ENCODE results near the gene MYO5B. TPM values are rescaled to one million over a fixed set of nuclear protein-coding genes. Genes with fewer than 3 reads are reported as not detected.
A peak's percentile ranks its signal among the peaks of the same experiment; 100 is the strongest.

Gene MYO5B
- total RNA-seq, 8 experiments from 2014 or later, result 0.61 to 5.9 (median 1.1) TPM

GRCh38 chr18:49948975-49949374 lies 246.0 kb downstream of the MYO5B start:
- ATAC-seq (replicated peaks in 6 of 8), result no peak
- H3K4me3 ChIP-seq, result no peak overlapping the region
- no peaks in the 10 kb centered on the region for H3K4me1 ChIP-seq (replicated peaks in 1 of 2)
- H3K27ac ChIP-seq, result no peak overlapping the region
- in situ Hi-C loops (cut with MboI; ENCODE audit: low pct_unique_long_range_greater_than_20kb in 2 of 9, low sequenced_read_pairs in 9 of 9, unreplicated experiment in 9 of 9), result no loop called here
- 17 to 100% (median 81%) methylated on average over 1 of the region's 1 CpG; no CpG with 5 or more reads in 2 of the 10 experiments for WGBS, 10 experiments

- H3K4me3 ChIP-seq, result no peak overlapping the region
- no peak overlapping the region for H3K27ac ChIP-seq
- WGBS, 10 experiments, result 41 to 90% (median 67%) methylated on average over 1 to 8 of the region's 8 CpGs; no CpG with 5 or more reads in 3 of the 10 experiments
- ATAC-seq (replicated peaks in 6 of 8), result peak in 3 of 8 experiments; percentile 42 to 91 (median 81)
- in situ Hi-C loops (cut with MboI; ENCODE audit: low pct_unique_long_range_greater_than_20kb in 2 of 9, low sequenced_read_pairs in 9 of 9, unreplicated experiment in 9 of 9), result no loop called here
- no peaks in the 10 kb centered on the region for H3K4me1 ChIP-seq (replicated peaks in 1 of 2)
Measured at GRCh38 chr18:49944663-49945062, 250.3 kb downstream of the MYO5B start.

GRCh38 chr18:49936821-49937220 lies 258.1 kb downstream of the MYO5B start:
- Histone ChIP-seq H3K4me3 (no peak overlapping the region), H3K4me1 (replicated peaks in 1 of 2) (no peaks in the 10 kb centered on the region), H3K27ac (no peak overlapping the region)
- no peak for ATAC-seq (replicated peaks in 6 of 8)
- in situ Hi-C loops (cut with MboI; ENCODE audit: low pct_unique_long_range_greater_than_20kb in 2 of 9, low sequenced_read_pairs in 9 of 9, unreplicated experiment in 9 of 9), result no loop called here
- WGBS, 10 experiments, result 53 to 88% methylated on average over 3 to 4 of the region's 4 CpGs; no CpG with 5 or more reads in 8 of the 10 experiments

DNA sequence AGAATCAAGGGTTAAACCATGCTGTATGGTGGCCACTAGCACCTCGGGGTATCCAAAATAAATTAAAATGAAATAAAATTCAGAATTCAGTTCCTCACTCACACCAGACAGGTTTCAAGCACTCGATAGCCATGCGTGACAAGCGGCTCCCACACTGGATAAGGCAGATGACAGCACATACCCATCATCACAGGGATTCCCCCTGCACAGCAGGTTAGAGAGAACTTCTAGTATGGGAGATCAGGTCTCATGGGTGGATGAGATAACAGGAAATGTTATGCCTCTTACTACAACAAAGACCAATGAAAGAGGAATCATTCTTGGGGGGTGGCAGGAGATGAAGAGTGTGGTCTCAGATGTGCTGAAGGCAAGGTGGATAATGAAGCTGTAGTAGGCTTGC lies 259.7 kb downstream of the MYO5B start:
- Histone ChIP-seq H3K27ac (no peak overlapping the region), H3K4me1 (replicated peaks in 1 of 2) (no peaks in the 10 kb centered on the region), H3K4me3 (no peak overlapping the region)
- in situ Hi-C loops (cut with MboI; ENCODE audit: low pct_unique_long_range_greater_than_20kb in 2 of 9, low sequenced_read_pairs in 9 of 9, unreplicated experiment in 9 of 9), result no loop called here
- WGBS, 10 experiments, result 0 to 100% (median 66%) methylated on average over 1 to 4 of the region's 4 CpGs
- no peak for ATAC-seq (replicated peaks in 6 of 8)

DNA sequence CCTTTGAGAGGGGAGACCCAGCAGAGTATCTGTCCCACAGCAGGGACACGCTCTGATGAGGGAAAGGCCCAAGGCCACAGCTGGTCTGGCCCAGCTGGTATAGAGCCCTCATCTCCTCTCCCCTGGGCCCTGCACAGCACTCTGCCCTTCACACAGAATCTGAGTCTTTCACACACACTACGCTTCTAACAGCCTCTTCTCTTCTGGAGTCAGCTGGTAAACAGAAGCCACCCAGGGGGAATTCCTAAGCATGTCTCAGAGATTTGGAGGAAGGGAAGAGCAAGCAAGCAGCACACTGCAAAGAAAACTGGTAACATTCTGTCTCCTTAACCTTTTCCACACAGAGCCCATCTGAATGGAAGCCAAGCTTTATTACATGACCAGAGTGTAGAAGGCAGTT lies 260.5 kb downstream of the MYO5B start:
- no peaks in the 10 kb centered on the region for H3K4me1 ChIP-seq (replicated peaks in 1 of 2)
- peak in 3 of 8 experiments; percentile 12 to 41 (median 35) for ATAC-seq (replicated peaks in 6 of 8)
- H3K27ac ChIP-seq, result no peak overlapping the region
- WGBS, 10 experiments, result 73 to 100% (median 100%) methylated on average over 1 to 2 of the region's 2 CpGs; no CpG with 5 or more reads in 7 of the 10 experiments
- in situ Hi-C loops (cut with MboI; ENCODE audit: low pct_unique_long_range_greater_than_20kb in 2 of 9, low sequenced_read_pairs in 9 of 9, unreplicated experiment in 9 of 9), result no loop called here
- H3K4me3 ChIP-seq, result no peak overlapping the region

DNA sequence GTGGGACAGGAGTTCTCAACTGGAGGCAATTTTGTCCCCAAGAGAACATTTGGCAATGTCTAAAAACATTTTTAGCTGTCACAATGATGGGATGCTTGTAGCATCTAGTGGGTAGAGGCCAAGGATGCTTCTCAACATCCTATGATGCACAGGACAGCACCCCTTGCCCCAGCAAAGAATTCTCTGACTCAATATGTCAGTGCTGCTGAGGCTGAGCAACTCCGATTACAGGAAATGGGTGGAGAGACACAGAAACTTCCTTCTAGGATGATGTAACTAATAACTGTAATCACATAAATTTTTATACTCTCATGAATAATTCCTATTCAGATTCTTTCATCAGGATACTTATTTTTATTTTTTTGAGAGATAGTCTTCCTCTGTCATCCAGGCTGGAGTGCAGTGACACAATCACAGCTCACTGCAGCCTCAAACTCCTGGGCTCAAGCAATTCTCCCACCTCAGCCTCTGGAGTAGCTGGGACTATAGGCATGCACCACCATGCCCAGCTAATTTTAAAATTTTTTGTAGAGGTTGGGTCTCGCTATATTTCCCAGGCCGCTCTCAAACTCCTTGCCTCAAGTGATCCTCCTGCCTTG lies 261.3 kb downstream of the MYO5B start:
- ATAC-seq (replicated peaks in 6 of 8), result peak in 6 of 8 experiments; percentile 58 to 96 (median 80)
- in situ Hi-C loops (cut with MboI; ENCODE audit: low pct_unique_long_range_greater_than_20kb in 2 of 9, low sequenced_read_pairs in 9 of 9, unreplicated experiment in 9 of 9), result no loop called here
- whole genome bisulfite sequencing, 10 experiments, result 11 to 100% (median 83%) methylated on average over 1 to 3 of the region's 3 CpGs; no CpG with 5 or more reads in 3 of the 10 experiments
- no peak overlapping the region for H3K27ac ChIP-seq
- H3K4me1 ChIP-seq (replicated peaks in 1 of 2), result no peaks in the 10 kb centered on the region
- H3K4me3 ChIP-seq, result no peak overlapping the region

- no peak for ATAC-seq (replicated peaks in 6 of 8)
- 43 to 100% (median 70%) methylated on average over 1 to 2 of the region's 4 CpGs; no CpG with 5 or more reads in 5 of the 10 experiments for WGBS, 10 experiments
- H3K27ac ChIP-seq, result no peak overlapping the region
- in situ Hi-C loops (cut with MboI; ENCODE audit: low pct_unique_long_range_greater_than_20kb in 2 of 9, low sequenced_read_pairs in 9 of 9, unreplicated experiment in 9 of 9), result no loop called here
- H3K4me3 ChIP-seq, result no peak overlapping the region
- no peaks in the 10 kb centered on the region for H3K4me1 ChIP-seq (replicated peaks in 1 of 2)
Measured at GRCh38 chr18:49931760-49932159, 263.2 kb downstream of the MYO5B start.

GRCh38 chr18:49931179-49931578 lies 263.8 kb downstream of the MYO5B start:
- in situ Hi-C loops (cut with MboI; ENCODE audit: low pct_unique_long_range_greater_than_20kb in 2 of 9, low sequenced_read_pairs in 9 of 9, unreplicated experiment in 9 of 9), result no loop called here

DNA sequence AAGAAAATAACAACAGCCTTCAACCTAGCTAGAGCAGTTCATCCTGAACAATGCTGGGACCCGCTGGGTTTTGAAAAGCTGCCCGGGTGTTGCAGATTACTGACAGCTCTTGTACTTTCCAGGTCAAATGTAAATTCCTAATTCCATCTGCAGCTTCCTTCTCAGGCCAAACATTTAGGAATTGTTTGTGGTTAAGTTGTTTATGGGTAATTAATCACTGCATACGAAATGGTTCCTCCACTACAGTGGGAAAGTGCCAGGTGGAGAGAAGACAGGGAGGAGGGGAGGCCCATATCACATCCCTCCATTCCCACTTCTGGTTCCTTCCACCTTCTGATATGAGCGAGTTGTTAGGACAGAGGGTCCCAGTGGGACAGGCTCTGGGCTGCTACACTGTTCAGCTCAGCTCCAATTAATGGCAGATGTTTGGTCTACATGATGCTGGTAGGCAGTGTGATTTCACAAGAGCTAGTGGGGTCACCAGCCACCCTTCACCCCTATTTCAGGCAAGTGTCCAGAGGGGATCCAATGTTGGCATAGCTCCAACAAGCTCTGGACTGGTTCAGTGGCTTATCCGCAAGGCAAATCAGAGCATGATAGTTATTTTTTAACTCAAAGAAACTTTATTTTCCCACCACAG lies 268.7 kb downstream of the MYO5B start:
- in situ Hi-C loops (cut with MboI; ENCODE audit: low pct_unique_long_range_greater_than_20kb in 2 of 9, low sequenced_read_pairs in 9 of 9, unreplicated experiment in 9 of 9), result no loop called here
- Histone ChIP-seq H3K27ac (no peak overlapping the region), H3K4me1 (replicated peaks in 1 of 2) (peaks cover 7 to 9% of the 10 kb centered on the region in 2 donors), H3K4me3 (no peak overlapping the region)
- WGBS, 10 experiments, result 0 to 100% (median 73%) methylated on average over 1 to 4 of the region's 5 CpGs; no CpG with 5 or more reads in 2 of the 10 experiments
- ATAC-seq (replicated peaks in 6 of 8), result no peak

More at GRCh38 chr18:49931179-49931578, 263.8 kb downstream of the MYO5B start:
- H3K27ac ChIP-seq, result no peak overlapping the region
- 0 to 100% (median 40%) methylated on average over 1 to 3 of the region's 5 CpGs; no CpG with 5 or more reads in 5 of the 10 experiments for WGBS, 10 experiments
- no peak overlapping the region for H3K4me3 ChIP-seq
- H3K4me1 ChIP-seq (replicated peaks in 1 of 2), result no peaks in the 10 kb centered on the region
- ATAC-seq (replicated peaks in 6 of 8), result peak in 1 of 8 experiments; percentile 67

GRCh38 chr18:49924293-49924983 lies 270.5 kb downstream of the MYO5B start:
- H3K27ac ChIP-seq, result no peak overlapping the region
- in situ Hi-C loops (cut with MboI; ENCODE audit: low pct_unique_long_range_greater_than_20kb in 2 of 9, low sequenced_read_pairs in 9 of 9, unreplicated experiment in 9 of 9), result no loop called here
- ATAC-seq (replicated peaks in 6 of 8), result no peak
- peaks cover 16% of the 10 kb centered on the region in 2 donors for H3K4me1 ChIP-seq (replicated peaks in 1 of 2)
- WGBS, 10 experiments, result 0 to 100% (median 74%) methylated on average over 1 to 2 of the region's 2 CpGs; no CpG with 5 or more reads in 4 of the 10 experiments
- no peak overlapping the region for H3K4me3 ChIP-seq

DNA sequence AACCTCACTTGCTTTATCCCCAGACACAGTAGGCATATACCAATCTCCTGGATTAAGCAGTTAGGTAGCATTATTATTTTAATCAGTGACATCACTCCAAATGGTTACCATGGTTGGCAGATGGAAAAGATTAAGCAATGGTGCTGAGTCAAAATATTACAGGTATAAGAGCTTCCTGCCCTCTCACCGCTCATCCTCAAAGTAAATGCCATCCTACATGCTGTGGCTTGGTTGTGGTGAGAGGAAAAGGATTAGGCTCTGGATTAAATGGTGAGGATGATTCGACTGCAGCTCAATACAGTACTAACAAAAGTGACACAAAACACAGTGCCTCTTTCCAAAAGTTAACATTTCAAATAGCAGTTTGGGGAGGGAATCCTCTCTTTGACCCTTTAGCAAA lies 272.7 kb downstream of the MYO5B start:
- Histone ChIP-seq H3K27ac (no peak overlapping the region), H3K4me3 (no peak overlapping the region), H3K4me1 (replicated peaks in 1 of 2) (peaks cover 16% of the 10 kb centered on the region in 2 donors)
- in situ Hi-C loops (cut with MboI; ENCODE audit: low pct_unique_long_range_greater_than_20kb in 2 of 9, low sequenced_read_pairs in 9 of 9, unreplicated experiment in 9 of 9), result no loop called here
- ATAC-seq (replicated peaks in 6 of 8), result no peak
- 20 to 92% (median 71%) methylated on average over 1 to 2 of the region's 2 CpGs; no CpG with 5 or more reads in 3 of the 10 experiments for WGBS, 10 experiments

- WGBS, 10 experiments, result 0 to 65% (median 20%) methylated on average over 1 to 9 of the region's 12 CpGs; no CpG with 5 or more reads in 1 of the 10 experiments
- H3K4me3 ChIP-seq, result peak overlapping the region in 1 of 5 donors; percentile 1
- peak; percentile 78 to 97 (median 92) for ATAC-seq (replicated peaks in 6 of 8)
- in situ Hi-C loops (cut with MboI; ENCODE audit: low pct_unique_long_range_greater_than_20kb in 2 of 9, low sequenced_read_pairs in 9 of 9, unreplicated experiment in 9 of 9), result no loop called here
- peaks cover 16% of the 10 kb centered on the region in 2 donors for H3K4me1 ChIP-seq (replicated peaks in 1 of 2)
- peak overlapping the region in 1 of 2 donors; percentile 3 for H3K27ac ChIP-seq
Measured at GRCh38 chr18:49921318-49921985, 273.5 kb downstream of the MYO5B start.
